Subcutaneous abdominal adipose tissue (tissue), 5 donors: ENCODE data around the gene VSIG10L2.
"Not testable (repeated sequence)": the region's sequence is repeated elsewhere in the genome, so short reads cannot be mapped to it uniquely, and the experiment has no call there.

ENCODE experiments used
- H3K27ac ChIP-seq: one replicate; pipeline ENCODE4 v1.7.0; 2013; ENCODE audit warnings: low read depth, mild to moderate bottlenecking, inconsistent platforms, low read length, moderate library complexity
- H3K27me3 ChIP-seq, 5 donors: one replicate each; pipeline ENCODE4 v1.7.0; 2013; ENCODE audit warnings: low read length in 5 of 5, inconsistent platforms in 1 of 5; ENCODE audit not compliant: control insufficient read depth in 5 of 5, insufficient read depth in 4 of 5
- H3K36me3 ChIP-seq, 5 donors: one replicate each; pipeline ENCODE4 v1.7.0; 2013; ENCODE audit warnings: low read length in 5 of 5; ENCODE audit not compliant: control insufficient read depth in 5 of 5, insufficient read depth in 5 of 5
- H3K4me1 ChIP-seq, 5 donors: one replicate each; pipeline ENCODE4 v1.7.0; 2013; ENCODE audit warnings: low read length in 5 of 5, mild to moderate bottlenecking in 3 of 5, moderate library complexity in 1 of 5; ENCODE audit not compliant: control insufficient read depth in 5 of 5, insufficient read depth in 5 of 5
- H3K4me3 ChIP-seq, 5 donors: one replicate each; pipeline ENCODE4 v1.7.0; 2013; ENCODE audit warnings: low read length in 5 of 5, low read depth in 1 of 5
- H3K9ac ChIP-seq, 5 donors: one replicate each; pipeline ENCODE4 v1.7.0; 2013; ENCODE audit warnings: low read length in 5 of 5, mild to moderate bottlenecking in 4 of 5, moderate library complexity in 3 of 5
- H3K9me3 ChIP-seq, 5 donors: one replicate each; pipeline ENCODE4 v1.7.0; 2013; ENCODE audit warnings: low read length in 5 of 5; ENCODE audit not compliant: control insufficient read depth in 5 of 5
- donor health status: healthy.
- donor health status: healthy.
- donor health status: healthy.
- donor health status: healthy.
- donor health status: healthy.

Gene VSIG10L2

GRCh38 chr11:125978778-125979407 is 33.0 kb downstream of the VSIG10L2 start:
- no peak overlapping the region for H3K4me3 ChIP-seq
- no peak overlapping the region for H3K27ac ChIP-seq
- no peaks in the 10 kb centered on the region for H3K9me3 ChIP-seq
- H3K36me3 ChIP-seq, result peaks cover 13 to 34% (median 18%) of the 10 kb centered on the region in 5 donors
- H3K4me1 ChIP-seq, result no peaks in the 10 kb centered on the region
- no peaks in the 10 kb centered on the region for H3K27me3 ChIP-seq
- no peak overlapping the region for H3K9ac ChIP-seq

- Histone ChIP-seq H3K9me3 (no peaks in the 10 kb centered on the region), H3K27me3 (no peaks in the 10 kb centered on the region), H3K27ac (no peak overlapping the region), H3K36me3 (peaks cover 13 to 34% (median 18%) of the 10 kb centered on the region in 5 donors), H3K4me3 (no peak overlapping the region), H3K4me1 (no peaks in the 10 kb centered on the region), H3K9ac (no peak overlapping the region)
Measured at GRCh38 chr11:125979511-125979910, 33.7 kb downstream of the VSIG10L2 start.

GRCh38 chr11:125980436-125980835 is 34.6 kb downstream of the VSIG10L2 start:
- no peaks in the 10 kb centered on the region for H3K27me3 ChIP-seq
- H3K36me3 ChIP-seq, result peaks cover 13 to 34% (median 18%) of the 10 kb centered on the region in 5 donors
- H3K9me3 ChIP-seq, result no peaks in the 10 kb centered on the region
- no peak overlapping the region for H3K9ac ChIP-seq
- no peak overlapping the region for H3K27ac ChIP-seq
- H3K4me1 ChIP-seq, result no peaks in the 10 kb centered on the region
- no peak overlapping the region for H3K4me3 ChIP-seq

- no peak overlapping the region for H3K27ac ChIP-seq
- H3K27me3 ChIP-seq, result no peaks in the 10 kb centered on the region
- H3K9me3 ChIP-seq, result no peaks in the 10 kb centered on the region
- H3K9ac ChIP-seq, result no peak overlapping the region
- peaks cover 7 to 34% (median 14%) of the 10 kb centered on the region in 5 donors for H3K36me3 ChIP-seq
- H3K4me3 ChIP-seq, result no peak overlapping the region
- H3K4me1 ChIP-seq, result no peaks in the 10 kb centered on the region
Measured at GRCh38 chr11:125982348-125982730, 36.5 kb downstream of the VSIG10L2 start.

- not testable (repeated sequence) for H3K27me3 ChIP-seq, H3K9ac ChIP-seq, H3K9me3 ChIP-seq, H3K4me1 ChIP-seq, H3K27ac ChIP-seq, H3K4me3 ChIP-seq
- peaks cover 11 to 26% (median 16%) of the 10 kb centered on the region in 5 donors for H3K36me3 ChIP-seq
Measured at GRCh38 chr11:125985956-125986355, 40.1 kb downstream of the VSIG10L2 start.

GRCh38 chr11:125987066-125987641 is 41.3 kb downstream of the VSIG10L2 start:
- peaks cover 0 to 5% (median 0%) of the 10 kb centered on the region in 5 donors for H3K4me1 ChIP-seq
- no peaks in the 10 kb centered on the region for H3K9me3 ChIP-seq
- peaks cover 7 to 22% (median 14%) of the 10 kb centered on the region in 5 donors for H3K36me3 ChIP-seq
- H3K9ac ChIP-seq, result no peak overlapping the region
- no peak overlapping the region for H3K27ac ChIP-seq
- H3K4me3 ChIP-seq, result no peak overlapping the region
- H3K27me3 ChIP-seq, result no peaks in the 10 kb centered on the region

- no peaks in the 10 kb centered on the region for H3K27me3 ChIP-seq
- no peak overlapping the region for H3K27ac ChIP-seq
Measured at GRCh38 chr11:125990244-125990643, 44.4 kb downstream of the VSIG10L2 start.

GRCh38 chr11:125992893-125993292 is 47.0 kb downstream of the VSIG10L2 start:
- H3K9me3 ChIP-seq, result no peaks in the 10 kb centered on the region
- H3K36me3 ChIP-seq, result peaks cover 5 to 29% (median 17%) of the 10 kb centered on the region in 5 donors
- H3K27ac ChIP-seq, result no peak overlapping the region
- no peak overlapping the region for H3K9ac ChIP-seq
- no peaks in the 10 kb centered on the region for H3K27me3 ChIP-seq
- H3K4me3 ChIP-seq, result no peak overlapping the region
- peaks cover 0 to 5% (median 0%) of the 10 kb centered on the region in 5 donors for H3K4me1 ChIP-seq

More at GRCh38 chr11:125990244-125990643, 44.4 kb downstream of the VSIG10L2 start:
- H3K9me3 ChIP-seq, result no peaks in the 10 kb centered on the region
- H3K4me1 ChIP-seq, result peaks cover 0 to 5% (median 0%) of the 10 kb centered on the region in 5 donors
- H3K36me3 ChIP-seq, result peaks cover 4 to 21% (median 17%) of the 10 kb centered on the region in 5 donors
- no peak overlapping the region for H3K9ac ChIP-seq
- no peak overlapping the region for H3K4me3 ChIP-seq

GRCh38 chr11:125994509-125994908 is 48.7 kb downstream of the VSIG10L2 start:
- Histone ChIP-seq H3K4me3 (no peak overlapping the region), H3K36me3 (peaks cover 5 to 31% (median 13%) of the 10 kb centered on the region in 5 donors), H3K27me3 (no peaks in the 10 kb centered on the region), H3K9ac (no peak overlapping the region), H3K9me3 (no peaks in the 10 kb centered on the region), H3K27ac (no peak overlapping the region), H3K4me1 (peaks cover 0 to 5% (median 0%) of the 10 kb centered on the region in 5 donors)

GRCh38 chr11:125995313-125995712 is 49.5 kb downstream of the VSIG10L2 start:
- H3K27ac ChIP-seq, result no peak overlapping the region
- peaks cover 0 to under 1% (median 0%) of the 10 kb centered on the region in 5 donors for H3K4me1 ChIP-seq
- H3K27me3 ChIP-seq, result no peaks in the 10 kb centered on the region
- peaks cover 5 to 31% (median 13%) of the 10 kb centered on the region in 5 donors for H3K36me3 ChIP-seq
- H3K9me3 ChIP-seq, result no peaks in the 10 kb centered on the region
- no peak overlapping the region for H3K4me3 ChIP-seq
- no peak overlapping the region for H3K9ac ChIP-seq
